MCF 10A (cell line): ENCODE data around the gene ZNF786. TPM values are rescaled to one million over a fixed set of nuclear protein-coding genes. Genes with fewer than 3 reads are reported as not detected.

Experiments
- BruUV-seq: library from RNA; stranded (reverse); fragments of 400-500 nt; replicated peaks from 2 replicates; lab custom pipeline; 2021; lab: Mats Ljungman, UMichigan
- CTCF ChIA-PET: fragments of 300-600 bp; sonication (Branson Sonifier 250); formaldehyde crosslinking; extraction: SDS; loops from one replicate; lab custom pipeline; 2021; ENCODE audit warnings: antibody characterized with exemption, inconsistent platforms; lab: Yijun Ruan, JAX
- POLR2A ChIA-PET: fragments of 300-600, 350-650 bp; sonication (Branson Sonifier 250); formaldehyde crosslinking; extraction: SDS; loops from one replicate; lab custom pipeline; 2020; ENCODE audit warnings: antibody characterized with exemption, inconsistent platforms; lab: Yijun Ruan, JAX
- DNase-seq: peaks from one replicate; pipeline ENCODE4 v3.0.0-alpha.2; 2018; ENCODE audit not compliant: unreplicated experiment
- H3K27ac Mint-ChIP-seq: one replicate; pipeline ENCODE4 v1.8.0; 2022; ENCODE audit warnings: mild to moderate bottlenecking, low read depth, mixed read lengths; ENCODE audit not compliant: unreplicated experiment
- H3K27me3 Mint-ChIP-seq: one replicate; pipeline ENCODE4 v1.8.0; 2022; ENCODE audit warnings: mixed read lengths; ENCODE audit not compliant: insufficient read depth, unreplicated experiment
- H3K36me3 Mint-ChIP-seq: one replicate; pipeline ENCODE4 v1.8.0; 2022; ENCODE audit warnings: mild to moderate bottlenecking, moderate library complexity, mixed read lengths; ENCODE audit not compliant: insufficient read depth, unreplicated experiment
- H3K4me1 Mint-ChIP-seq: one replicate; pipeline ENCODE4 v1.8.0; 2022; ENCODE audit warnings: mixed read lengths; ENCODE audit not compliant: insufficient read depth, unreplicated experiment
- H3K4me3 Mint-ChIP-seq: one replicate; pipeline ENCODE4 v1.8.0; 2022; ENCODE audit warnings: mild to moderate bottlenecking, moderate library complexity, mixed read lengths; ENCODE audit not compliant: unreplicated experiment
- H3K9me3 Mint-ChIP-seq: one replicate; pipeline ENCODE4 v1.8.0; 2022; ENCODE audit warnings: mixed read lengths; ENCODE audit not compliant: unreplicated experiment
- intact Hi-C: fragments of 100-400 bp; cut with micrococcal nuclease; formaldehyde crosslinking; loops from 2 replicates; pipeline ENCODE4 v1.14.1; 2022
- total RNA-seq: library from RNA; stranded (reverse); gene quantifications from 2 replicates; pipeline ENCODE4 v1.2.3, GENCODE V29; 2022
- TF ChIP-seq, protein P1 (sequence below): fragments of 200-600 bp; IDR thresholded peaks from one replicate; pipeline ENCODE4 v1.8.0; 2022; ENCODE audit warnings: antibody characterized with exemption, mild to moderate bottlenecking; ENCODE audit not compliant: unreplicated experiment

Gene ZNF786
- total RNA-seq, 1 experiment from 2014 or later, result 5.6 TPM

DNA sequence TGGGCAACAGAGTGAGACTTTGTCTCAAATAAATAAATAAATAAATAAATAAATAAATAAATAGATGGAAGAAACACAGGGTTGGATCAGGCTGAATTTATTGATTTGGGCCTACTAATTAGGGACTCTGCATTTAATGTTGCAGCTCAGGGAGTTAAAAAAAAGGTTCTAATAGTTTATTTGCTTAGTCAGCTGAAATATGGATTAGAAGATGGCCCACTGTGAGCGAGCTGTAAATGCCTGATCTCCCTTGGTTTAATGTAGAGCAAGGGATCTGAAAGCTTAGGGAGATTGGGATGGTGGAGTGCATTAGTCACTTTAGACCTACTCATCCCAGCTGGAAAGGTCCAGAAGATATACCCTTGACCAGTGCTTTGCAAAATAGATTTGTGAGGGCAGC, 37.1 kb downstream of the ZNF786 start:
- POLR2A ChIA-PET, result interaction anchor here (1.0 kb wide), 1 partner anchor 12 kb away, joined by 3 read pairs; no protein-coding TSS in a partner anchor
- TF ChIP-seq, protein P1, sequence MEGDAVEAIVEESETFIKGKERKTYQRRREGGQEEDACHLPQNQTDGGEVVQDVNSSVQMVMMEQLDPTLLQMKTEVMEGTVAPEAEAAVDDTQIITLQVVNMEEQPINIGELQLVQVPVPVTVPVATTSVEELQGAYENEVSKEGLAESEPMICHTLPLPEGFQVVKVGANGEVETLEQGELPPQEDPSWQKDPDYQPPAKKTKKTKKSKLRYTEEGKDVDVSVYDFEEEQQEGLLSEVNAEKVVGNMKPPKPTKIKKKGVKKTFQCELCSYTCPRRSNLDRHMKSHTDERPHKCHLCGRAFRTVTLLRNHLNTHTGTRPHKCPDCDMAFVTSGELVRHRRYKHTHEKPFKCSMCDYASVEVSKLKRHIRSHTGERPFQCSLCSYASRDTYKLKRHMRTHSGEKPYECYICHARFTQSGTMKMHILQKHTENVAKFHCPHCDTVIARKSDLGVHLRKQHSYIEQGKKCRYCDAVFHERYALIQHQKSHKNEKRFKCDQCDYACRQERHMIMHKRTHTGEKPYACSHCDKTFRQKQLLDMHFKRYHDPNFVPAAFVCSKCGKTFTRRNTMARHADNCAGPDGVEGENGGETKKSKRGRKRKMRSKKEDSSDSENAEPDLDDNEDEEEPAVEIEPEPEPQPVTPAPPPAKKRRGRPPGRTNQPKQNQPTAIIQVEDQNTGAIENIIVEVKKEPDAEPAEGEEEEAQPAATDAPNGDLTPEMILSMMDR, result no peak
- intact Hi-C loops, result no loop called here
- Mint-ChIP-seq H3K36me3 (no peaks in the 10 kb centered on the region), H3K27ac (no peak overlapping the region), H3K27me3 (no peaks in the 10 kb centered on the region), H3K4me1 (no peaks in the 10 kb centered on the region), H3K4me3 (no peak overlapping the region), H3K9me3 (no peaks in the 10 kb centered on the region)
- CTCF ChIA-PET, result interaction anchor here (0.5 to 1.6 kb wide), 2 partner anchors 12 to 85 kb away, joined by 5 read pairs; no protein-coding TSS in a partner anchor
- no peak for DNase-seq
- BruUV-seq, result no TSS peak

GRCh38 chr7:149050941-149051340, 39.6 kb downstream of the ZNF786 start:
- DNase-seq, result no peak
- no peaks in the 10 kb centered on the region for H3K27me3 Mint-ChIP-seq
- H3K9me3 Mint-ChIP-seq, result no peaks in the 10 kb centered on the region
- ChIA-PET CTCF (no interaction called here), POLR2A (interaction anchor here (1.2 kb wide), 1 partner anchor 22 kb away, joined by 8 read pairs; no protein-coding TSS in a partner anchor)
- H3K36me3 Mint-ChIP-seq, result no peaks in the 10 kb centered on the region
- intact Hi-C loops, result no loop called here
- H3K4me3 Mint-ChIP-seq, result no peak overlapping the region
- H3K4me1 Mint-ChIP-seq, result no peaks in the 10 kb centered on the region
- no TSS peak for BruUV-seq
- TF ChIP-seq, protein P1, result no peak
- H3K27ac Mint-ChIP-seq, result no peak overlapping the region

- no TSS peak for BruUV-seq
- no peaks in the 10 kb centered on the region for H3K9me3 Mint-ChIP-seq
- no peak overlapping the region for H3K4me3 Mint-ChIP-seq
- ChIA-PET CTCF (interaction anchor here (0.5 to 0.9 kb wide), 4 partner anchors 16 to 1339 kb away, joined by 3 to 4 read pairs (median 3); no protein-coding TSS in a partner anchor), POLR2A (interaction anchor here (1.4 to 1.7 kb wide), 2 partner anchors 17 to 20 kb away, joined by 5 to 7 read pairs; no protein-coding TSS in a partner anchor)
- H3K36me3 Mint-ChIP-seq, result no peaks in the 10 kb centered on the region
- TF ChIP-seq, protein P1, result no peak
- no peak overlapping the region for H3K27ac Mint-ChIP-seq
- H3K27me3 Mint-ChIP-seq, result no peaks in the 10 kb centered on the region
- intact Hi-C loops, result no loop called here
- DNase-seq, result no peak
- no peaks in the 10 kb centered on the region for H3K4me1 Mint-ChIP-seq
These were observed 41.7 kb downstream of the ZNF786 start for GRCh38 chr7:149048805-149049204.

DNA sequence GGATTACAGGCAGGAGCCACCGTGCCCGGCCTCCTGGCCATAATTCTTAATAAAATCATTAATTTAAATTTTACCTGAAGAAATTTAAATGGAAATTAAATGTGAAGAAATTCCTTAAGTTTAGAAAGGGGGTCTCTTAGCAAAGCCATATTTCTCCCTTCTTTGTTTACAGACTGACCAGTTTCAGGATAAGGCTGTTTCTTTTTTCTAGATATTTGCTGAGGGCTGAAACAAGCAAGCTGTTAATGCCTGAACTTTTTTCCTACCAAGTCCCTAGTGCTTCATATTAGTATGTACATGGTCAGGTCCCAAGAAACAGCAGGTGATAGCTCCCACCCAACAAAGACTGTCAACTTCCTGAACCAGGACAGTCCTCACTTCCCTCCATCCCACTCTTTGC, 44.1 kb downstream of the ZNF786 start:
- TF ChIP-seq, protein P1, result no peak
- Mint-ChIP-seq H3K27me3 (no peaks in the 10 kb centered on the region), H3K36me3 (no peaks in the 10 kb centered on the region), H3K9me3 (no peaks in the 10 kb centered on the region), H3K4me1 (no peaks in the 10 kb centered on the region), H3K27ac (no peak overlapping the region), H3K4me3 (no peak overlapping the region)
- POLR2A ChIA-PET, result interaction anchor here (0.8 kb wide), 1 partner anchor 20 kb away, joined by 3 read pairs; no protein-coding TSS in a partner anchor
- BruUV-seq, result no TSS peak
- DNase-seq, result no peak
- CTCF ChIA-PET, result interaction anchor here (0.5 kb wide), 1 partner anchor 529 kb away, joined by 4 read pairs; no protein-coding TSS in a partner anchor
- intact Hi-C loops, result no loop called here
